H1 (cell line): ENCODE data around the gene MLF1. TPM values are rescaled to one million over a fixed set of nuclear protein-coding genes. Genes with fewer than 3 reads are reported as not detected.

ENCODE experiments used
- CTCF ChIA-PET: fragments of 300-600 bp; sonication (Branson Sonifier 250); formaldehyde crosslinking; loops from one replicate; lab custom pipeline; 2021; ENCODE audit not compliant: partially characterized antibody; lab: Charles Lee
- POLR2A ChIA-PET: fragments of 300-600 bp; sonication (Branson Sonifier 250); formaldehyde crosslinking; loops from one replicate; lab custom pipeline; 2021; ENCODE audit warnings: inconsistent platforms; ENCODE audit not compliant: partially characterized antibody; lab: Charles Lee
- DNase-seq, 2 experiments: peaks; one replicate each; pipeline versions ENCODE4 v3.0.0 to v3.0.0-alpha.2; 2010 to 2022; ENCODE audit warnings: low spot score in 2 of 2, low read depth in 1 of 2, mixed read lengths in 1 of 2
- FAIRE-seq: peaks from 2 replicates; lab custom pipeline; 2011; peaks lifted over from hg19 to GRCh38; lab: Jason Lieb, UNC
- H2AFZ ChIP-seq: 2 replicates; pipeline ENCODE4 v1.8.1; 2012; ENCODE audit warnings: low read length, inconsistent platforms
- H2AK5ac ChIP-seq: 2 replicates; pipeline ENCODE4 v1.6.1; 2013; ENCODE audit warnings: low read depth, low read length
- H2BK120ac ChIP-seq: replicated peaks from 2 replicates; pipeline ENCODE3; 2013; ENCODE audit warnings: low read depth, low read length, inconsistent platforms
- H2BK12ac ChIP-seq: 2 replicates; pipeline ENCODE4 v1.6.1; 2013; ENCODE audit warnings: low read depth, low read length
- H2BK15ac ChIP-seq: 2 replicates; pipeline ENCODE4 v1.6.1; 2013; ENCODE audit warnings: low read length
- H2BK20ac ChIP-seq: 2 replicates; pipeline ENCODE4 v1.6.1; 2013; ENCODE audit warnings: low read length
- H2BK5ac ChIP-seq: 2 replicates; pipeline ENCODE4 v1.6.1; 2013; ENCODE audit warnings: low read depth, low read length
- H3K14ac ChIP-seq: 2 replicates; pipeline ENCODE4 v1.6.1; 2013; ENCODE audit warnings: inconsistent platforms; ENCODE audit not compliant: insufficient read length
- H3K18ac ChIP-seq: 2 replicates; pipeline ENCODE4 v1.6.1; 2013; ENCODE audit warnings: low read length; ENCODE audit errors: extremely low read depth
- H3K23ac ChIP-seq: 2 replicates; pipeline ENCODE4 v1.6.1; 2013; ENCODE audit warnings: inconsistent platforms; ENCODE audit not compliant: insufficient read length
- H3K23me2 ChIP-seq: 2 replicates; pipeline ENCODE4 v1.6.1; 2013; ENCODE audit warnings: low read depth, low read length
- H3K27ac ChIP-seq: 2 replicates; pipeline ENCODE4 v1.6.1; 2011; ENCODE audit warnings: low read depth, low read length, inconsistent platforms
- H3K27me3 ChIP-seq, 4 experiments: replicated peaks in 1 of 4; 1 replicate in 1 of 4; 2 replicates in 3 of 4; pipeline versions ENCODE4 v1.6.1 to v1.8.1; 2011 to 2013; ENCODE audit warnings: low read length in 3 of 4, mild to moderate bottlenecking in 3 of 4, inconsistent platforms in 2 of 4, mixed read lengths in 2 of 4, moderate library complexity in 1 of 4; ENCODE audit not compliant: control insufficient read depth in 3 of 4, insufficient read depth in 3 of 4; ENCODE audit errors: extremely low read depth in 1 of 4
- H3K36me3 ChIP-seq, 4 experiments: 2 replicates each; pipeline versions ENCODE4 v1.6.1 to v1.8.1; 2011 to 2013; ENCODE audit warnings: mild to moderate bottlenecking in 4 of 4, low read length in 3 of 4, moderate library complexity in 2 of 4, control low read depth in 1 of 4, inconsistent platforms in 1 of 4; ENCODE audit not compliant: insufficient read depth in 4 of 4, control insufficient read depth in 2 of 4
- H3K4ac ChIP-seq: replicated peaks from 2 replicates; pipeline ENCODE3; 2013; ENCODE audit warnings: low read length, low read depth, mixed read lengths, inconsistent platforms; ENCODE audit not compliant: insufficient read length
- H3K4me1 ChIP-seq, 4 experiments: replicated peaks in 1 of 4; 1 replicate in 1 of 4; 2 replicates in 3 of 4; pipeline versions ENCODE4 v1.6.1 to v1.8.1; 2011 to 2013; ENCODE audit warnings: low read length in 3 of 4, inconsistent platforms in 2 of 4, mixed read lengths in 1 of 4; ENCODE audit not compliant: insufficient read depth in 4 of 4, control insufficient read depth in 3 of 4
- H3K4me2 ChIP-seq, 2 experiments: 2 replicates each; pipeline versions ENCODE4 v1.6.1 to v1.8.1; 2011 to 2013; ENCODE audit warnings: low read depth in 2 of 2, low read length in 2 of 2, control low read depth in 1 of 2, inconsistent platforms in 1 of 2, mild to moderate bottlenecking in 1 of 2; ENCODE audit not compliant: insufficient read depth in 1 of 2
- H3K4me3 ChIP-seq, 4 experiments: fragments of 200-600, 300-600 bp in 1 of 4; sonication (generic), shearing (Covaris generic), sonication (Bioruptor Twin) in 1 of 4; 2 replicates each; pipeline versions ENCODE4 v1.5.1 to v1.8.1; 2011 to 2016; ENCODE audit warnings: low read length in 4 of 4, low read depth in 3 of 4, control low read depth in 2 of 4, inconsistent platforms in 2 of 4, mild to moderate bottlenecking in 2 of 4, mixed read lengths in 1 of 4, moderate library complexity in 1 of 4; ENCODE audit not compliant: insufficient read depth in 2 of 4; ENCODE audit errors: extremely low read depth in 1 of 4
- H3K56ac ChIP-seq: replicated peaks from 2 replicates; pipeline ENCODE3; 2013; ENCODE audit warnings: low read depth, mild to moderate bottlenecking, mixed read lengths, low read length, inconsistent platforms; ENCODE audit not compliant: insufficient read length
- H3K79me1 ChIP-seq: 2 replicates; pipeline ENCODE4 v1.6.1; 2013; ENCODE audit warnings: low read depth, low read length, control low read depth
- H3K79me2 ChIP-seq, 2 experiments: 2 replicates each; pipeline versions ENCODE4 v1.6.1 to v1.8.1; 2012 to 2013; ENCODE audit warnings: low read length in 2 of 2, mild to moderate bottlenecking in 2 of 2, inconsistent platforms in 1 of 2; ENCODE audit not compliant: insufficient read depth in 2 of 2, control insufficient read depth in 1 of 2
- H3K9ac ChIP-seq, 4 experiments: replicated peaks in 1 of 4; 1 replicate in 1 of 4; 2 replicates in 3 of 4; pipeline versions ENCODE4 v1.6.1 to v1.8.1; 2011 to 2013; ENCODE audit warnings: low read depth in 3 of 4, low read length in 3 of 4, control low read depth in 2 of 4, mild to moderate bottlenecking in 2 of 4, moderate library complexity in 2 of 4, inconsistent platforms in 1 of 4; ENCODE audit errors: extremely low read depth in 1 of 4
- H3K9me3 ChIP-seq, 2 experiments: 2 replicates each; pipeline versions ENCODE4 v1.6.1 to v1.8.1; 2012 to 2013; ENCODE audit warnings: mild to moderate bottlenecking in 2 of 2, moderate library complexity in 2 of 2, control low read depth in 1 of 2, inconsistent platforms in 1 of 2, low read depth in 1 of 2, low read length in 1 of 2, mixed read lengths in 1 of 2; ENCODE audit not compliant: insufficient read depth in 2 of 2
- H4K20me1 ChIP-seq, 2 experiments: replicated peaks in 1 of 2; 2 replicates each; pipeline versions ENCODE3 to v1.8.1; 2011 to 2013; ENCODE audit warnings: inconsistent platforms in 2 of 2, low read length in 2 of 2, mild to moderate bottlenecking in 1 of 2; ENCODE audit not compliant: insufficient read depth in 2 of 2, control insufficient read depth in 1 of 2
- H4K5ac ChIP-seq: 2 replicates; pipeline ENCODE4 v1.6.1; 2013; ENCODE audit warnings: low read length, low read depth, mixed read lengths, inconsistent platforms; ENCODE audit not compliant: insufficient read length
- H4K8ac ChIP-seq: 2 replicates; pipeline ENCODE4 v1.8.0; 2013; ENCODE audit warnings: mild to moderate bottlenecking, moderate library complexity, low read length, inconsistent platforms; ENCODE audit not compliant: insufficient read depth; ENCODE audit errors: extremely low read depth
- H4K91ac ChIP-seq: replicated peaks from 2 replicates; pipeline ENCODE3; 2013; ENCODE audit warnings: low read length, mixed read lengths, inconsistent platforms; ENCODE audit not compliant: insufficient read length
- ATF3 ChIP-seq: IDR thresholded peaks from 2 replicates; pipeline ENCODE4 v1.6.1; 2011; ENCODE audit warnings: low read depth, mild to moderate bottlenecking, low read length; ENCODE audit not compliant: insufficient read depth
- EGR1 ChIP-seq: IDR thresholded peaks from 2 replicates; pipeline ENCODE4 v1.6.1; 2011; ENCODE audit warnings: low read depth, low read length, borderline replicate concordance
- KDM4A ChIP-seq: IDR thresholded peaks from one replicate; pipeline ENCODE4 v1.7.1; 2012; ENCODE audit warnings: low read depth, mild to moderate bottlenecking, moderate library complexity, low read length, inconsistent platforms; ENCODE audit not compliant: severe bottlenecking
- PHF8 ChIP-seq: fragments of 200-600 bp; sonication (generic); conservative IDR thresholded peaks from 2 replicates; pipeline ENCODE4 v1.7.1; 2012; ENCODE audit warnings: low read depth, mild to moderate bottlenecking, inconsistent platforms, low read length, moderate library complexity
- RAD21 ChIP-seq, 2 experiments: IDR thresholded peaks in 1 of 2; conservative IDR thresholded peaks in 1 of 2; 2 replicates each; pipeline ENCODE4 v1.6.1; 2011; ENCODE audit warnings: low read depth in 2 of 2, low read length in 2 of 2, improper control_type of control experiment in 1 of 2, inconsistent platforms in 1 of 2, mild to moderate bottlenecking in 1 of 2, moderate library complexity in 1 of 2
- TAF1 ChIP-seq: IDR thresholded peaks from 2 replicates; pipeline ENCODE4 v1.6.1; 2011; ENCODE audit warnings: mild to moderate bottlenecking, low read depth, low read length
- TBP ChIP-seq: IDR thresholded peaks from 2 replicates; pipeline ENCODE4 v1.6.1; 2011; ENCODE audit warnings: low read depth, low read length, improper control_type of control experiment
- ZNF274 ChIP-seq: IDR thresholded peaks from 2 replicates; pipeline ENCODE4 v1.7.0; 2012; ENCODE audit warnings: low read length, borderline replicate concordance; ENCODE audit errors: extremely low read depth
- WGBS, 2 experiments: shearing (Covaris generic) in 1 of 2; methylation state at CpG; one replicate each; pipeline versions ENCODE4 v1.1.6 to v1.1.7; 2013 to 2015; ENCODE audit warnings: low lambda C conversion rate in 2 of 2, mixed read lengths in 2 of 2, inconsistent platforms in 1 of 2, low coverage in 1 of 2, missing lambda C conversion rate in 1 of 2; ENCODE audit not compliant: insufficient replicate concordance in 2 of 2, insufficient coverage in 1 of 2, insufficient read length in 1 of 2; ENCODE audit errors: extremely low coverage in 1 of 2, missing lambda C conversion rate in 1 of 2; 5-methylcytosine and 5-hydroxymethylcytosine counted together
- polyA plus RNA-seq, 7 experiments: library from polyadenylated mRNA; depleted of rRNA in 3 of 7; stranded (reverse) in 5 of 7; unstranded in 2 of 7; fragments of >200 nt in 5 of 7; fragments of 200-250 nt in 2 of 7; gene quantifications; 1 replicate in 5 of 7; 2 replicates in 1 of 7; 4 replicates in 1 of 7; pipeline versions ENCODE4 v1.2.1 to v1.2.3, GENCODE V29; 2011 to 2013; ENCODE audit warnings: missing spikeins in 2 of 7, mixed read lengths in 2 of 7
- total RNA-seq: library from RNA; stranded (reverse); fragmentation: NEBNext Ultra II Directional; extraction: Animal tissue kit (Norgen Biotek cat#: 25700); gene quantifications from 2 replicates; pipeline ENCODE4 v1.2.1, GENCODE V29; 2021
- TF ChIP-seq, protein P1 (sequence below): IDR thresholded peaks from 2 replicates; pipeline ENCODE4 v1.6.1; 2012; ENCODE audit warnings: inconsistent platforms
- TF ChIP-seq, protein P2 (sequence below): IDR thresholded peaks from 2 replicates; pipeline ENCODE4 v1.6.1; 2012; ENCODE audit warnings: low read length, inconsistent platforms

The MLF1 gene
- total and polyA plus RNA-seq, 2 of the 8 experiments (the other 6 are each of a cell fraction or from before 2014, with no cell fraction given) = 13.4 to 48.9 TPM

GRCh38 chr3:158560979-158561378 is 10.0 kb upstream of the MLF1 start:
- Histone ChIP-seq H3K9ac (no peak overlapping the region), H4K20me1 (no peaks in the 10 kb centered on the region), H3K23me2 (peaks cover 1% of the 10 kb centered on the region; the same call in 1 of the 2 replicates), H3K4me2 (no peak overlapping the region), H3K79me2 (no peaks in the 10 kb centered on the region), H2BK12ac (no peak overlapping the region), H3K56ac (no peak overlapping the region), H2AFZ (no peak overlapping the region), H3K4me1 (no peaks in the 10 kb centered on the region), H2AK5ac (no peak overlapping the region), H3K27ac (no peak overlapping the region), H3K14ac (no peak overlapping the region), H3K9me3 (peaks cover 5 to 8% of the 10 kb centered on the region in 2 experiments; a peak in 1 of 4 replicates), H2BK5ac (no peak overlapping the region), H2BK120ac (no peak overlapping the region), H4K5ac (no peak overlapping the region), H3K27me3 (no peaks in the 10 kb centered on the region), H4K91ac (no peak overlapping the region), H3K4ac (no peak overlapping the region), H3K36me3 (no peaks in the 10 kb centered on the region), H3K79me1 (no peaks in the 10 kb centered on the region), H3K18ac (no peak overlapping the region), H3K4me3 (no peak overlapping the region), H4K8ac (no peak overlapping the region), H2BK20ac (no peak overlapping the region), H3K23ac (no peak overlapping the region), H2BK15ac (no peak overlapping the region)
- 90% methylated on average over 1 of the region's 1 CpG; no CpG with 5 or more reads in 1 of the 2 experiments for WGBS, 2 experiments
- ChIA-PET POLR2A (no interaction called here), CTCF (interaction anchor here (1.0 to 2.4 kb wide), 4 partner anchors 9 to 166 kb away, joined by 3 to 13 read pairs (median 5); partner anchors contain the start of gene GFM1)
- no peak for DNase-seq
- FAIRE-seq = no peak
- TF ChIP-seq TAF1 (no peak), PHF8 (no peak), KDM4A (no peak), EGR1 (no peak), ATF3 (no peak), TBP (no peak), RAD21 (IDR thresholded peaks at IDR 0.05 in 1 of 2, conservative IDR thresholded peaks at IDR 0.05 in 1 of 2; ENCODE audit: low read depth in 2 of 2, low read length in 2 of 2) (no peak), ZNF274 (no peak)
- TF ChIP-seq, protein P1, sequence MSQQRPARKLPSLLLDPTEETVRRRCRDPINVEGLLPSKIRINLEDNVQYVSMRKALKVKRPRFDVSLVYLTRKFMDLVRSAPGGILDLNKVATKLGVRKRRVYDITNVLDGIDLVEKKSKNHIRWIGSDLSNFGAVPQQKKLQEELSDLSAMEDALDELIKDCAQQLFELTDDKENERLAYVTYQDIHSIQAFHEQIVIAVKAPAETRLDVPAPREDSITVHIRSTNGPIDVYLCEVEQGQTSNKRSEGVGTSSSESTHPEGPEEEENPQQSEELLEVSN = no peak
- TF ChIP-seq, protein P2, sequence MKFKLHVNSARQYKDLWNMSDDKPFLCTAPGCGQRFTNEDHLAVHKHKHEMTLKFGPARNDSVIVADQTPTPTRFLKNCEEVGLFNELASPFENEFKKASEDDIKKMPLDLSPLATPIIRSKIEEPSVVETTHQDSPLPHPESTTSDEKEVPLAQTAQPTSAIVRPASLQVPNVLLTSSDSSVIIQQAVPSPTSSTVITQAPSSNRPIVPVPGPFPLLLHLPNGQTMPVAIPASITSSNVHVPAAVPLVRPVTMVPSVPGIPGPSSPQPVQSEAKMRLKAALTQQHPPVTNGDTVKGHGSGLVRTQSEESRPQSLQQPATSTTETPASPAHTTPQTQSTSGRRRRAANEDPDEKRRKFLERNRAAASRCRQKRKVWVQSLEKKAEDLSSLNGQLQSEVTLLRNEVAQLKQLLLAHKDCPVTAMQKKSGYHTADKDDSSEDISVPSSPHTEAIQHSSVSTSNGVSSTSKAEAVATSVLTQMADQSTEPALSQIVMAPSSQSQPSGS = no peak
